ENCODE results near the gene FAM114A1. TPM values are rescaled to one million over a fixed set of nuclear protein-coding genes. Genes with fewer than 3 reads are reported as not detected.

FAM114A1 gene
- total and polyA plus RNA-seq, 2 experiments from 2014 or later, result 13.0 to 14.5 TPM

- H3K27me3 ChIP-seq (ENCODE audit: insufficient read depth), result no peaks in the 10 kb centered on the region
- no peak overlapping the region for H3K27ac ChIP-seq (ENCODE audit: low read depth)
- Mint-ChIP-seq H3K9me3 (no peaks in the 10 kb centered on the region), H3K27me3 (ENCODE audit: insufficient read depth, low read depth, poor library complexity) (peaks cover 7% of the 10 kb centered on the region), H3K27ac (no peak overlapping the region), H3K4me1 (peaks cover 11% of the 10 kb centered on the region), H3K36me3 (ENCODE audit: low read depth) (no peaks in the 10 kb centered on the region), H3K4me3 (no peak overlapping the region)
- H4K20me1 ChIP-seq (replicated peaks; ENCODE audit: insufficient read depth), result no peaks in the 10 kb centered on the region
- H3F3A ChIP-seq (replicated peaks; ENCODE audit: low read depth), result no peaks in the 10 kb centered on the region
- no peak overlapping the region for H3K4me2 ChIP-seq
- no peak overlapping the region for H3K4me3 ChIP-seq
- no peaks in the 10 kb centered on the region; the same call in 1 of the 2 replicates for H3K9me2 ChIP-seq (ENCODE audit: insufficient read depth)
- no peak overlapping the region for H2AFZ ChIP-seq
- H3K36me3 ChIP-seq (ENCODE audit: insufficient read depth), result no peaks in the 10 kb centered on the region
- peaks cover 6% of the 10 kb centered on the region; the same call in 1 of the 2 replicates for H3K4me1 ChIP-seq (ENCODE audit: insufficient read depth)
- TF ChIP-seq ZNF114 (CRISPR knock-in tag; IDR thresholded peaks at IDR 0.05) (no peak), JUNB (IDR thresholded peaks at IDR 0.05; ENCODE audit: unreplicated experiment) (no peak), POLR2AphosphoS5 (IDR thresholded peaks at IDR 0.05; ENCODE audit: low read depth) (no peak), REST (IDR thresholded peaks at IDR 0.05; ENCODE audit: unreplicated experiment) (no peak), ZNF462 (CRISPR knock-in tag; IDR thresholded peaks at IDR 0.05) (no peak), STAT1 (IDR thresholded peaks at IDR 0.05; ENCODE audit: unreplicated experiment) (no peak), EZH2phosphoT487 (IDR thresholded peaks at IDR 0.05; ENCODE audit: unreplicated experiment) (no peak), CTCF (conservative IDR thresholded peaks at IDR 0.05; ENCODE audit: low read depth in 2 of 2) (no peak), CREB1 (CRISPR knock-in tag; IDR thresholded peaks at IDR 0.05; ENCODE audit: low read depth) (no peak), ETS1 (IDR thresholded peaks at IDR 0.05) (no peak), NANOG (IDR thresholded peaks at IDR 0.05; ENCODE audit: borderline replicate concordance) (no peak), ZNF331 (CRISPR knock-in tag; IDR thresholded peaks at IDR 0.05; ENCODE audit: low read depth) (no peak), EZH2 (IDR thresholded peaks at IDR 0.05; ENCODE audit: low read depth, unreplicated experiment) (no peak)
- ATAC-seq (no peak), DNase-seq (ENCODE audit: low spot score) (no peak)
- no peaks in the 10 kb centered on the region for H3K79me2 ChIP-seq (replicated peaks; ENCODE audit: insufficient read depth)
Measured at GRCh38 chr4:38872620-38873019, 5.0 kb downstream of the FAM114A1 start.

Data from GM23338 (cell line).